GM21423 (cell line): ENCODE measurements around the gene TMPRSS4.

Experiments
- ATAC-seq: cut with Tn5 transposase; IDR thresholded peaks from one replicate; pipeline ENCODE4 v1.9.1; 2021; ENCODE audit warnings: mild to moderate bottlenecking, moderate library complexity; ENCODE audit not compliant: unreplicated experiment

The TMPRSS4 gene

GRCh38 chr11:118129471-118130172 is 52.7 kb downstream of the TMPRSS4 start:
- ATAC-seq: no peak

GRCh38 chr11:118132385-118133151 is 55.7 kb downstream of the TMPRSS4 start:
- no peak for ATAC-seq

- no peak for ATAC-seq
Observed at GRCh38 chr11:118133816-118134215, 56.9 kb downstream of the TMPRSS4 start.

- no peak for ATAC-seq
Observed at GRCh38 chr11:118135051-118135795, 58.3 kb downstream of the TMPRSS4 start.

GRCh38 chr11:118135796-118136165 is 58.9 kb downstream of the TMPRSS4 start:
- ATAC-seq: no peak

GRCh38 chr11:118136341-118136740 is 59.5 kb downstream of the TMPRSS4 start:
- no peak for ATAC-seq

GRCh38 chr11:118136801-118137200 is 59.9 kb downstream of the TMPRSS4 start:
- ATAC-seq: no peak

GRCh38 chr11:118138839-118139420 is 62.1 kb downstream of the TMPRSS4 start:
- no peak for ATAC-seq

GRCh38 chr11:118139578-118139977 is 62.7 kb downstream of the TMPRSS4 start:
- no peak for ATAC-seq

- ATAC-seq: no peak
Observed at GRCh38 chr11:118142081-118142480, 65.2 kb downstream of the TMPRSS4 start.

- no peak for ATAC-seq
Observed at GRCh38 chr11:118142809-118143208, 65.9 kb downstream of the TMPRSS4 start.

- ATAC-seq: no peak
Observed at GRCh38 chr11:118143661-118144185, 66.8 kb downstream of the TMPRSS4 start.

GRCh38 chr11:118144301-118145268 is 67.7 kb downstream of the TMPRSS4 start:
- no peak for ATAC-seq

- ATAC-seq: peak; percentile 85
Observed at GRCh38 chr11:118145285-118146227, 68.7 kb downstream of the TMPRSS4 start.

- no peak for ATAC-seq
Observed at GRCh38 chr11:118146554-118146953, 69.7 kb downstream of the TMPRSS4 start.

- no peak for ATAC-seq
Observed at GRCh38 chr11:118147502-118147901, 70.6 kb downstream of the TMPRSS4 start.

- ATAC-seq: no peak
Observed at GRCh38 chr11:118148240-118148639, 71.4 kb downstream of the TMPRSS4 start.

GRCh38 chr11:118148856-118149255 is 72.0 kb downstream of the TMPRSS4 start:
- ATAC-seq: no peak

GRCh38 chr11:118149493-118149892 is 72.6 kb downstream of the TMPRSS4 start:
- ATAC-seq: no peak
